HepG2 (cell line): ENCODE measurements around the gene PACC1. TPM values are rescaled to one million over a fixed set of nuclear protein-coding genes. Genes with fewer than 3 reads are reported as not detected.

Experiments used
- ATAC-seq: fragments of 200-7000 bp; cut with Tn5 transposase; 3 replicates; pipeline ENCODE4 v1.9.1; 2020; ENCODE audit warnings: mild to moderate bottlenecking, moderate library complexity
- BruUV-seq: library from RNA; stranded (reverse); fragments of 400-500 nt; replicated peaks from 2 replicates; lab custom pipeline; 2021; lab: Mats Ljungman, UMichigan
- CTCF ChIA-PET: fragments of 300-600 bp; formaldehyde crosslinking; extraction: SDS; loops from one replicate; lab custom pipeline; 2021; ENCODE audit warnings: low total read pairs, inconsistent platforms, low intra/inter-chr PET ratio; lab: Yijun Ruan, JAX
- POLR2A ChIA-PET: fragments of 350-600 bp; sonication (Branson Sonifier 250); formaldehyde crosslinking; loops from one replicate; lab custom pipeline; 2020; ENCODE audit warnings: antibody characterized with exemption, inconsistent platforms; lab: Yijun Ruan, JAX
- DNase-seq: peaks from one replicate; pipeline ENCODE4 v3.0.0-alpha.2; 2015; ENCODE audit warnings: low spot score
- FAIRE-seq: peaks from 3 replicates; lab custom pipeline; 2011; peaks lifted over from hg19 to GRCh38; lab: Jason Lieb, UNC
- H2AFZ ChIP-seq: one replicate; pipeline ENCODE4 v1.6.1; 2011; ENCODE audit warnings: low read length, inconsistent platforms
- H3K27ac ChIP-seq: fragments of 300-600 bp; 3 replicates; pipeline ENCODE4 v1.8.0; 2011; ENCODE audit warnings: mixed run types, mild to moderate bottlenecking, mixed read lengths, low read length, inconsistent platforms; ENCODE audit not compliant: insufficient read depth; ENCODE audit errors: extremely low read length
- H3K27me3 ChIP-seq, 2 experiments: fragments of 200-600 bp in 1 of 2; 2 replicates in 1 of 2; 3 replicates in 1 of 2; pipeline versions ENCODE4 v1.6.0 to v1.8.0; 2011; ENCODE audit warnings: low read length in 2 of 2, mild to moderate bottlenecking in 2 of 2, moderate library complexity in 2 of 2, inconsistent platforms in 1 of 2; ENCODE audit not compliant: insufficient read depth in 2 of 2, control insufficient read depth in 1 of 2
- H3K36me3 ChIP-seq, 2 experiments: fragments of 200-600 bp in 1 of 2; replicated peaks in 1 of 2; 2 replicates in 1 of 2; 3 replicates in 1 of 2; pipeline versions ENCODE4 v1.5.1 to v1.8.0; 2011; ENCODE audit warnings: low read length in 2 of 2, inconsistent platforms in 1 of 2; ENCODE audit not compliant: insufficient read depth in 2 of 2, control insufficient read depth in 1 of 2
- H3K4me1 ChIP-seq: 2 replicates; pipeline ENCODE4 v1.5.1; 2012; ENCODE audit warnings: low read length, inconsistent platforms; ENCODE audit not compliant: insufficient read depth
- H3K4me2 ChIP-seq: 2 replicates; pipeline ENCODE4 v1.6.0; 2011; ENCODE audit warnings: low read depth, low read length, inconsistent platforms
- H3K4me3 ChIP-seq, 3 experiments: fragments of 200-600 bp in 1 of 3; sonication (generic), shearing (Covaris generic) in 1 of 3; replicated peaks in 1 of 3; 2 replicates each; pipeline ENCODE4 v1.5.1; 2011 to 2016; ENCODE audit warnings: low read length in 3 of 3, inconsistent platforms in 2 of 3, low read depth in 2 of 3, mild to moderate bottlenecking in 2 of 3, control low read depth in 1 of 3, mixed read lengths in 1 of 3; ENCODE audit not compliant: insufficient read depth in 1 of 3
- H3K79me2 ChIP-seq: one replicate; pipeline ENCODE4 v1.6.1; 2011; ENCODE audit warnings: low read length, inconsistent platforms; ENCODE audit not compliant: insufficient read depth
- H3K9ac ChIP-seq: 2 replicates; pipeline ENCODE4 v1.6.0; 2011; ENCODE audit warnings: mild to moderate bottlenecking, low read depth, low read length, inconsistent platforms; ENCODE audit not compliant: insufficient read depth
- H3K9me3 ChIP-seq: 2 replicates; pipeline ENCODE4 v1.5.1; 2012; ENCODE audit warnings: mild to moderate bottlenecking, low read length
- H4K20me1 ChIP-seq: 2 replicates; pipeline ENCODE4 v1.6.0; 2011; ENCODE audit warnings: inconsistent platforms, mild to moderate bottlenecking, low read length, moderate library complexity; ENCODE audit not compliant: insufficient read depth
- ELF4 ChIP-seq: sonication (generic); formaldehyde crosslinking; IDR thresholded peaks from 2 replicates; pipeline ENCODE4 v1.5.0; 2020; ENCODE audit warnings: missing genetic modification reagents, mild to moderate bottlenecking, moderate library complexity, borderline replicate concordance
- HNRNPK ChIP-seq: fragments of 200-400 bp; formaldehyde crosslinking; IDR thresholded peaks from 2 replicates; pipeline ENCODE4 v1.6.1; 2018; ENCODE audit warnings: low read length, low read depth, moderate library complexity, mild to moderate bottlenecking; ENCODE audit not compliant: poor library complexity, severe bottlenecking
- MLLT10 ChIP-seq: sonication (generic); formaldehyde crosslinking; IDR thresholded peaks from 2 replicates; pipeline ENCODE4 v1.4.0; 2020; ENCODE audit warnings: missing genetic modification reagents
- PLRG1 ChIP-seq: fragments of 450-650 bp; conservative IDR thresholded peaks from 2 replicates; pipeline ENCODE4 v1.6.1; 2016
- POGZ ChIP-seq: sonication (generic); formaldehyde crosslinking; IDR thresholded peaks from 2 replicates; pipeline ENCODE4 v1.4.0; 2020; ENCODE audit warnings: mild to moderate bottlenecking, missing genetic modification reagents
- RBFOX2 ChIP-seq: fragments of 200-400 bp; formaldehyde crosslinking; IDR thresholded peaks from 2 replicates; pipeline ENCODE4 v1.6.1; 2017; ENCODE audit warnings: low read depth, mild to moderate bottlenecking, low read length
- RFXAP ChIP-seq: sonication (generic); formaldehyde crosslinking; IDR thresholded peaks from 2 replicates; pipeline ENCODE4 v1.4.0; 2020; ENCODE audit warnings: missing genetic modification reagents, borderline replicate concordance
- SMARCE1 ChIP-seq: fragments of 450-650 bp; IDR thresholded peaks from 2 replicates; pipeline ENCODE4 v1.6.1; 2017; ENCODE audit warnings: borderline replicate concordance
- STAT6 ChIP-seq: sonication (generic); formaldehyde crosslinking; IDR thresholded peaks from 2 replicates; pipeline ENCODE4 v1.4.0; 2020; ENCODE audit warnings: missing genetic modification reagents, mild to moderate bottlenecking, borderline replicate concordance
- ZNF263 ChIP-seq: sonication (generic); formaldehyde crosslinking; IDR thresholded peaks from 2 replicates; pipeline ENCODE4 v1.4.0; 2020; ENCODE audit warnings: missing genetic modification reagents
- ZNF512 ChIP-seq: sonication (generic); formaldehyde crosslinking; IDR thresholded peaks from 2 replicates; pipeline ENCODE4 v1.4.0; 2020; ENCODE audit warnings: mild to moderate bottlenecking, missing genetic modification reagents
- ZNF841 ChIP-seq: sonication (generic); formaldehyde crosslinking; IDR thresholded peaks from 2 replicates; pipeline ENCODE4 v1.8.1; 2023; ENCODE audit warnings: missing genetic modification reagents, borderline replicate concordance
- ZNF879 ChIP-seq: sonication (generic); formaldehyde crosslinking; IDR thresholded peaks from 2 replicates; pipeline ENCODE4 v1.8.1; 2023; ENCODE audit warnings: missing genetic modification reagents
- ZSCAN22 ChIP-seq: sonication (generic); formaldehyde crosslinking; IDR thresholded peaks from 2 replicates; pipeline ENCODE4 v1.4.0; 2020; ENCODE audit warnings: mild to moderate bottlenecking, missing genetic modification reagents
- WGBS: methylation state at CpG from one replicate; pipeline ENCODE4 v1.1.6; 2017; ENCODE audit warnings: low lambda C conversion rate; 5-methylcytosine and 5-hydroxymethylcytosine counted together
- in situ Hi-C: cut with HindIII; loops from 2 replicates; pipeline ENCODE4 v1.10.0; 2017; ENCODE audit warnings: low pct_unique_long_range_greater_than_20kb; ENCODE audit not compliant: extremely low pct_ligation_motif_present
- intact Hi-C: fragments of 100-400 bp; cut with micrococcal nuclease; formaldehyde crosslinking; loops from one replicate; pipeline ENCODE4 v1.10.0; 2022; ENCODE audit not compliant: unreplicated experiment
- polyA plus RNA-seq, 8 experiments: library from polyadenylated mRNA; depleted of rRNA in 3 of 8; stranded (reverse) in 7 of 8; unstranded in 1 of 8; fragments of >200 nt; fragmentation: Illumina TruSeq in 4 of 8; extraction: Trizol in 4 of 8; gene quantifications; 2 replicates each; pipeline versions ENCODE4 v1.2.1 to v1.2.3, GENCODE V29; 2011 to 2016; ENCODE audit warnings: low read depth in 4 of 8, missing spikeins in 1 of 8, mixed read lengths in 1 of 8; ENCODE audit not compliant: insufficient read depth in 1 of 8
- total RNA-seq, 5 experiments: library from RNA; depleted of rRNA; stranded (reverse); fragments of >200 nt; fragmentation: Illumina TruSeq; extraction: Trizol; gene quantifications; 2 replicates each; pipeline ENCODE4 v1.2.3, GENCODE V29; 2016; ENCODE audit warnings: low read depth in 1 of 5
- TF ChIP-seq, protein P1 (sequence below): sonication (generic); formaldehyde crosslinking; IDR thresholded peaks from 2 replicates; pipeline ENCODE4 v1.4.0; 2020; ENCODE audit warnings: missing genetic modification reagents, borderline replicate concordance
- TF ChIP-seq, protein P2 (sequence below): IDR thresholded peaks from 2 replicates; pipeline ENCODE4 v1.6.1; 2016

The PACC1 gene
- total and polyA plus RNA-seq, 2 of the 13 experiments (the other 11 are each of a cell fraction or from before 2014, with no cell fraction given) = 9.4 to 10.7 TPM

DNA sequence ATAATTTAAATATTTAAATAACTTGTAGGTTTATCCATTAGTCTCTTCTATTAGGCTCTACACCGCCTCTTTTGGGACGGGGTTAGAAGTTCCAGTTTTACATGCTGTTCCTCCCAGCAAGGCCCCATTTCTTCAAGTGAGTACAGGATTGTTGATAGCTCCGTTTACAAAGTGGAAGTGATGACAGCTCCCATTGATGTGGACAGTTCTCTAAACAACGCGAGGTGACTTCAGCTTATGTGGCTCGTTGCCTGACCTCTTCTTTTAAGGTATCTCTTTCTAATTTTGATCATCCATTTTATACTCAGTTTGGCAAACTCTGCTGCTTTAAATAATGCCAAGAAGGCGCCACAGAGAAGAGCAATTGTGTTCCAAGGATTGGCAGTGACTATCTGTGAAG is 49.7 kb downstream of the PACC1 start:
- ATAC-seq (no peak), DNase-seq (no peak), FAIRE-seq (no peak)
- no peak overlapping the region for H3K27ac ChIP-seq
- ChIA-PET CTCF (no interaction called here), POLR2A (no interaction called here)
- in situ Hi-C loops = loop anchor here (5.0 to 10.0 kb wide), 2 partner anchors 90 to 293 kb away; no protein-coding TSS in a partner anchor
- H3K79me2 ChIP-seq = no peaks in the 10 kb centered on the region
- no peak overlapping the region for H2AFZ ChIP-seq
- no peak overlapping the region for H3K4me2 ChIP-seq
- no TSS peak for BruUV-seq
- no peaks in the 10 kb centered on the region for H3K9me3 ChIP-seq
- H3K27me3 ChIP-seq = no peaks in the 10 kb centered on the region
- intact Hi-C loops = loop anchor here (5.0 kb wide), 2 partner anchors 73 to 92 kb away; no protein-coding TSS in a partner anchor
- no peaks in the 10 kb centered on the region for H3K4me1 ChIP-seq
- H3K9ac ChIP-seq = no peak overlapping the region
- H3K4me3 ChIP-seq = no peak overlapping the region
- no peaks in the 10 kb centered on the region for H4K20me1 ChIP-seq
- H3K36me3 ChIP-seq = peaks cover 9 to 45% of the 10 kb centered on the region in 2 experiments
- WGBS = 96% methylated on average over 7 of the region's 7 CpGs
- TF ChIP-seq ELF4 (no peak), ZNF879 (CRISPR knock-in tag) (no peak), ZNF841 (no peak), PLRG1 (no peak), ZNF512 (CRISPR knock-in tag) (no peak), MLLT10 (CRISPR knock-in tag) (no peak), ZSCAN22 (CRISPR knock-in tag) (no peak), SMARCE1 (no peak), STAT6 (no peak), HNRNPK (no peak), ZNF263 (CRISPR knock-in tag) (no peak), RFXAP (CRISPR knock-in tag) (no peak), RBFOX2 (no peak), POGZ (no peak)
- TF ChIP-seq, protein P1, sequence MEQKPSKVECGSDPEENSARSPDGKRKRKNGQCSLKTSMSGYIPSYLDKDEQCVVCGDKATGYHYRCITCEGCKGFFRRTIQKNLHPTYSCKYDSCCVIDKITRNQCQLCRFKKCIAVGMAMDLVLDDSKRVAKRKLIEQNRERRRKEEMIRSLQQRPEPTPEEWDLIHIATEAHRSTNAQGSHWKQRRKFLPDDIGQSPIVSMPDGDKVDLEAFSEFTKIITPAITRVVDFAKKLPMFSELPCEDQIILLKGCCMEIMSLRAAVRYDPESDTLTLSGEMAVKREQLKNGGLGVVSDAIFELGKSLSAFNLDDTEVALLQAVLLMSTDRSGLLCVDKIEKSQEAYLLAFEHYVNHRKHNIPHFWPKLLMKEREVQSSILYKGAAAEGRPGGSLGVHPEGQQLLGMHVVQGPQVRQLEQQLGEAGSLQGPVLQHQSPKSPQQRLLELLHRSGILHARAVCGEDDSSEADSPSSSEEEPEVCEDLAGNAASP = no peak
- TF ChIP-seq, protein P2, sequence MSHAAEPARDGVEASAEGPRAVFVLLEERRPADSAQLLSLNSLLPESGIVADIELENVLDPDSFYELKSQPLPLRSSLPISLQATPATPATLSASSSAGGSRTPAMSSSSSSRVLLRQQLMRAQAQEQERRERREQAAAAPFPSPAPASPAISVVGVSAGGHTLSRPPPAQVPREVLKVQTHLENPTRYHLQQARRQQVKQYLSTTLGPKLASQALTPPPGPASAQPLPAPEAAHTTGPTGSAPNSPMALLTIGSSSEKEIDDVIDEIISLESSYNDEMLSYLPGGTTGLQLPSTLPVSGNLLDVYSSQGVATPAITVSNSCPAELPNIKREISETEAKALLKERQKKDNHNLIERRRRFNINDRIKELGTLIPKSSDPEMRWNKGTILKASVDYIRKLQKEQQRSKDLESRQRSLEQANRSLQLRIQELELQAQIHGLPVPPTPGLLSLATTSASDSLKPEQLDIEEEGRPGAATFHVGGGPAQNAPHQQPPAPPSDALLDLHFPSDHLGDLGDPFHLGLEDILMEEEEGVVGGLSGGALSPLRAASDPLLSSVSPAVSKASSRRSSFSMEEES = no peak
